ENCODE results near the gene C20orf144.
"Not testable (repeated sequence)": the region's sequence is repeated elsewhere in the genome, so short reads cannot be mapped to it uniquely, and the experiment has no call there.

C20orf144 gene

DNA sequence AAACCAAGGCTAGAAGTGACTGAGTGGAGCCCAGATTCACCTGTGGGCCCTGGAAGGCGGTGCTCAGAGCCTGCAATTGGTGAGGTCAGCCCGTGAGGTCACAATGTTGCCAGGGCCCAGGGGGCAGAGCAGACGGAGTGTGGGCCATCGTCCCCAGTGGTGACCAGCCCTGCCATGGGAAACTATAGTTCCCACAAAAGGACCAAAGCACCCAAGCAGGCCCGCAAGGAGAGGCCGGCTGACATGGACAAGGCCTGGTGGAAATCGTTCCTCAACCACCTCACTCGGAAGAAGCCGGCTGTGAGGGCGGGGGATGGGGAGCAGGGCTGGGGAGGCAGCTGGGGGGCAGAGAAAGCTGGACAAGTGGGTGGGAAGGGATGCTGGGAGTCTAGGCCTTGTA is at the start of gene C20orf144:
TSS of gene C20orf144 (plus strand) at position 156 of the 400 bp plus-strand sequence. CDS start at position 175, 19 bp downstream.
- peak within 1 kb of the TSS; percentile 68 to 73 for H3K9ac ChIP-seq (ENCODE audit: low read depth in 1 of 2, low read length in 2 of 2)
- H3K4me3 ChIP-seq (ENCODE audit: low read length in 2 of 2) = peak within 1 kb of the TSS; percentile 55 to 84
- H3K9me3 ChIP-seq (ENCODE audit: control insufficient read depth in 2 of 2, low read length in 2 of 2) = no peaks in the 10 kb centered on the region
- H3K27ac ChIP-seq (ENCODE audit: low read depth in 2 of 2, low read length in 2 of 2) = peak within 1 kb of the TSS; percentile 72 to 93
- no peaks in the 10 kb centered on the region for H3K27me3 ChIP-seq (ENCODE audit: control insufficient read depth in 2 of 2, insufficient read depth in 2 of 2, low read length in 2 of 2)
- peaks cover 7 to 12% of the 10 kb centered on the region in 2 donors for H3K36me3 ChIP-seq (ENCODE audit: control insufficient read depth in 2 of 2, insufficient read depth in 2 of 2, low read length in 2 of 2)
- peaks cover 25 to 27% of the 10 kb centered on the region in 2 donors for H3K4me1 ChIP-seq (ENCODE audit: control insufficient read depth in 2 of 2, insufficient read depth in 2 of 2, low read length in 2 of 2)

GRCh38 chr20:33621717-33622400 is 40.3 kb upstream of the C20orf144 start:
- no peak overlapping the region for H3K4me3 ChIP-seq (ENCODE audit: low read length in 2 of 2)
- H3K27me3 ChIP-seq (ENCODE audit: control insufficient read depth in 2 of 2, insufficient read depth in 2 of 2, low read length in 2 of 2) = no peaks in the 10 kb centered on the region
- H3K4me1 ChIP-seq (ENCODE audit: control insufficient read depth in 2 of 2, insufficient read depth in 2 of 2, low read length in 2 of 2) = no peaks in the 10 kb centered on the region
- H3K9me3 ChIP-seq (ENCODE audit: control insufficient read depth in 2 of 2, low read length in 2 of 2) = no peaks in the 10 kb centered on the region
- H3K27ac ChIP-seq (ENCODE audit: low read depth in 2 of 2, low read length in 2 of 2) = no peak overlapping the region
- peaks cover 32 to 43% of the 10 kb centered on the region in 2 donors for H3K36me3 ChIP-seq (ENCODE audit: control insufficient read depth in 2 of 2, insufficient read depth in 2 of 2, low read length in 2 of 2)
- no peak overlapping the region for H3K9ac ChIP-seq (ENCODE audit: low read depth in 1 of 2, low read length in 2 of 2)

DNA sequence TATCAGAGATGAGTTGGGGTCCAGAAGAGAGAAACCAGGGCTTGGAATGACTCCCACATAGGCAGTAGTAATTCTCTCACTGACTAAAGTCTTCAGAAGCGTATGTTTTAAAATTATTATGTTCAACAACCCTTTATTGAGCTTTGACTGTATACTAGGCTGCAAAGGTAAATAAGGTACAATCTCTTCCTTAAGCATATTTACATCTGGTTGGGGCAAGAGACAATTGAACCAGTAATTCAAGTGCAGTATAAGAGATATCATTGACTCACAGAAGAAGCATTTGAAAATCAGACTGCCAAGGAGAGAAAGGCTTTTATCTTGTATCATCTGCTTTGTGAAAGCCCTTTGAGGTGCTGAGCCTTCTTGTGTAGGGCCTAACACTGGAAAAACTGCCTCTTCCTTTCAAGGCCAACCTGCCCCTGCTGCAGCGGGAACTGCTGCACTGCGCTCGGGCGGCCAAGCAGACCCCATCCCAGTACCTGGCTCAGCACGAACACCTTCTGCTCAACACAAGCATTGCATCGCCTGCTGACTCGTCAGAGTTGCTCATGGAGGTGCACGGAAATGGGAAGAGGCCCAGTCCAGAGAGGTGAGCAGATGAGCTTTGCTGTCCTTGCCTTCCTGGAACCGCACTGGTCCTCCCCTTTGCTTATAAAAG is 39.3 kb upstream of the C20orf144 start:
- no peak overlapping the region for H3K4me3 ChIP-seq (ENCODE audit: low read length in 2 of 2)
- H3K36me3 ChIP-seq (ENCODE audit: control insufficient read depth in 2 of 2, insufficient read depth in 2 of 2, low read length in 2 of 2) = peaks cover 30 to 47% of the 10 kb centered on the region in 2 donors
- H3K4me1 ChIP-seq (ENCODE audit: control insufficient read depth in 2 of 2, insufficient read depth in 2 of 2, low read length in 2 of 2) = no peaks in the 10 kb centered on the region
- no peak overlapping the region for H3K9ac ChIP-seq (ENCODE audit: low read depth in 1 of 2, low read length in 2 of 2)
- H3K27me3 ChIP-seq (ENCODE audit: control insufficient read depth in 2 of 2, insufficient read depth in 2 of 2, low read length in 2 of 2) = no peaks in the 10 kb centered on the region
- no peaks in the 10 kb centered on the region for H3K9me3 ChIP-seq (ENCODE audit: control insufficient read depth in 2 of 2, low read length in 2 of 2)
- no peak overlapping the region for H3K27ac ChIP-seq (ENCODE audit: low read depth in 2 of 2, low read length in 2 of 2)

DNA sequence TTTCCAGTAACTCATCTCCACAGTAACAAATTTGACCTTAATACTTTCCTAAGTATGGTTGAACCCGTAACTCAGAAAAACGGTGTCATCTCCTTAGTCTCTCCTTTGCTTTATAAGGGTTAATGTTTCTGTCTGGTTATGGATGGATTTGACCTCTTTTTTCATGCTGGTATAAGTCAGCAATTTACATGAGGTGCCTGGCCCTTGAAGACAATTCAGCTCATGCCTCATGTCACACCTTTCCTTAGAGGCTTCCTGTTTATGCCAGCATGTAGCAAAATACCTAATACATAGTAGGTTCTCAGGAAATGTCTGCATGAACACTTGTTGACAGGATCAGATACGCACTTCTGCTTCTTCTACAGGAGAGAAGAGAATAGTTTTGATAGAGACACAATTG is 37.7 kb upstream of the C20orf144 start:
- H3K9me3 ChIP-seq (ENCODE audit: control insufficient read depth in 2 of 2, low read length in 2 of 2) = no peaks in the 10 kb centered on the region
- no peaks in the 10 kb centered on the region for H3K4me1 ChIP-seq (ENCODE audit: control insufficient read depth in 2 of 2, insufficient read depth in 2 of 2, low read length in 2 of 2)
- H3K27ac ChIP-seq (ENCODE audit: low read depth in 2 of 2, low read length in 2 of 2) = no peak overlapping the region
- no peak overlapping the region for H3K9ac ChIP-seq (ENCODE audit: low read depth in 1 of 2, low read length in 2 of 2)
- no peaks in the 10 kb centered on the region for H3K27me3 ChIP-seq (ENCODE audit: control insufficient read depth in 2 of 2, insufficient read depth in 2 of 2, low read length in 2 of 2)
- no peak overlapping the region for H3K4me3 ChIP-seq (ENCODE audit: low read length in 2 of 2)
- H3K36me3 ChIP-seq (ENCODE audit: control insufficient read depth in 2 of 2, insufficient read depth in 2 of 2, low read length in 2 of 2) = peaks cover 42 to 57% of the 10 kb centered on the region in 2 donors

DNA sequence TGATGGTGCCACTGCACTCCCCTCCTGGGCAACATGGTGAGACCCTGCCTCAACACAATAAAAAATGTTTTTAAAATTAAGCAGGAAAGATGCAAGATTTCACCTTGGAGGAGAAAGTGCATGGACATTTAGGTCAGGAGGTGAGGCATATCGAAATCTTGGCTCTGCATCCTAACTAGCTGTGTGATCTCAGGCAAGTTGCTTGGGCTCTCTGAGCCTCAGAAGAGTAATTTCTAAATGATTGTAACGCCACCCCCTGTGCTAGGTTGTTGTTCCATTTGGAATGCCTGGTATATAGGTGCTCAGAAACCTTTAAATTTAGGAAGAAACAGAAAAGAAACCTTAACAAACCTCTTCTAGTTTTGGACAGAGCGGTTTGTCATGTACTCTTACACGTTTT is 35.9 kb upstream of the C20orf144 start:
- Histone ChIP-seq H3K27me3 (ENCODE audit: control insufficient read depth in 2 of 2, insufficient read depth in 2 of 2, low read length in 2 of 2) (no peaks in the 10 kb centered on the region), H3K27ac (ENCODE audit: low read depth in 2 of 2, low read length in 2 of 2) (no peak overlapping the region), H3K9ac (ENCODE audit: low read depth in 1 of 2, low read length in 2 of 2) (no peak overlapping the region), H3K4me3 (ENCODE audit: low read length in 2 of 2) (no peak overlapping the region), H3K4me1 (ENCODE audit: control insufficient read depth in 2 of 2, insufficient read depth in 2 of 2, low read length in 2 of 2) (no peaks in the 10 kb centered on the region), H3K36me3 (ENCODE audit: control insufficient read depth in 2 of 2, insufficient read depth in 2 of 2, low read length in 2 of 2) (peaks cover 51 to 65% of the 10 kb centered on the region in 2 donors), H3K9me3 (ENCODE audit: control insufficient read depth in 2 of 2, low read length in 2 of 2) (no peaks in the 10 kb centered on the region)

DNA sequence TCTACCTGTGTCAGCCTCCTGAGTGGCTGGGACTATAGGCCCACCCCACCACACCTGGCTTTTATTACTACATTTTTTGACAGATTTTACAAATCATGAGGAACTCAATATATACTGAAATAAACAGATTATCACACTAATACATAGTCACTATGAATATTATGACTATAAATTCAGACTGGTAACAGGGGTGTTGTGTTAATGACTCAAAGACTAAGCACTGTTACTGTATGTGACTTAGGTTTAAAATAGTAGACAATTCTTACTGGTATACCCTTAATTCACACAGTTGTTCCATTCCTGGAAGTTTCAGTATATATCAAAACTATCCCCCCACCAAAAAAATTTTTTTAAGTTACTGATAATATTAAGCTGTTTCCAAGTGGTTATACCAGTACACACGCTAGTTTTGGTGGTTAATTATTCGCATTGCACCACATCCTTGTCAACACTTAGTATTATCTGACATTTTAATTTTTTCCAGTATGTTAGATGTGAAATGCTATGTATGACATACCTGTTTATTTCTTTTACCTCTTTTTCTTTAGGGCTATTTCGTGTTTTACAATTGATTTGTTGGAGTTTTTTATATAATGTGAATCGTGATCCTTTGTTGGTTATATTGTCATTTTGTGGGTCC is 34.4 kb upstream of the C20orf144 start:
- H3K4me1 ChIP-seq (ENCODE audit: control insufficient read depth in 2 of 2, insufficient read depth in 2 of 2, low read length in 2 of 2) = no peaks in the 10 kb centered on the region
- H3K27ac ChIP-seq (ENCODE audit: low read depth in 2 of 2, low read length in 2 of 2) = no peak overlapping the region
- peaks cover 57 to 67% of the 10 kb centered on the region in 2 donors for H3K36me3 ChIP-seq (ENCODE audit: control insufficient read depth in 2 of 2, insufficient read depth in 2 of 2, low read length in 2 of 2)
- H3K4me3 ChIP-seq (ENCODE audit: low read length in 2 of 2) = no peak overlapping the region
- no peaks in the 10 kb centered on the region for H3K9me3 ChIP-seq (ENCODE audit: control insufficient read depth in 2 of 2, low read length in 2 of 2)
- no peaks in the 10 kb centered on the region for H3K27me3 ChIP-seq (ENCODE audit: control insufficient read depth in 2 of 2, insufficient read depth in 2 of 2, low read length in 2 of 2)
- no peak overlapping the region for H3K9ac ChIP-seq (ENCODE audit: low read depth in 1 of 2, low read length in 2 of 2)

- no peak overlapping the region for H3K27ac ChIP-seq (ENCODE audit: low read depth in 2 of 2, low read length in 2 of 2)
- H3K27me3 ChIP-seq (ENCODE audit: control insufficient read depth in 2 of 2, insufficient read depth in 2 of 2, low read length in 2 of 2) = no peaks in the 10 kb centered on the region
- no peak overlapping the region for H3K9ac ChIP-seq (ENCODE audit: low read depth in 1 of 2, low read length in 2 of 2)
- H3K36me3 ChIP-seq (ENCODE audit: control insufficient read depth in 2 of 2, insufficient read depth in 2 of 2, low read length in 2 of 2) = peaks cover 47 to 64% of the 10 kb centered on the region in 2 donors
- no peaks in the 10 kb centered on the region for H3K9me3 ChIP-seq (ENCODE audit: control insufficient read depth in 2 of 2, low read length in 2 of 2)
- no peaks in the 10 kb centered on the region for H3K4me1 ChIP-seq (ENCODE audit: control insufficient read depth in 2 of 2, insufficient read depth in 2 of 2, low read length in 2 of 2)
- H3K4me3 ChIP-seq (ENCODE audit: low read length in 2 of 2) = no peak overlapping the region
Observed at GRCh38 chr20:33629533-33629932, 32.6 kb upstream of the C20orf144 start.

GRCh38 chr20:33629979-33630378 is 32.1 kb upstream of the C20orf144 start:
- no peaks in the 10 kb centered on the region for H3K4me1 ChIP-seq (ENCODE audit: control insufficient read depth in 2 of 2, insufficient read depth in 2 of 2, low read length in 2 of 2)
- H3K9ac ChIP-seq (ENCODE audit: low read depth in 1 of 2, low read length in 2 of 2) = no peak overlapping the region
- no peaks in the 10 kb centered on the region for H3K27me3 ChIP-seq (ENCODE audit: control insufficient read depth in 2 of 2, insufficient read depth in 2 of 2, low read length in 2 of 2)
- no peak overlapping the region for H3K4me3 ChIP-seq (ENCODE audit: low read length in 2 of 2)
- no peak overlapping the region for H3K27ac ChIP-seq (ENCODE audit: low read depth in 2 of 2, low read length in 2 of 2)
- no peaks in the 10 kb centered on the region for H3K9me3 ChIP-seq (ENCODE audit: control insufficient read depth in 2 of 2, low read length in 2 of 2)
- H3K36me3 ChIP-seq (ENCODE audit: control insufficient read depth in 2 of 2, insufficient read depth in 2 of 2, low read length in 2 of 2) = peaks cover 43 to 59% of the 10 kb centered on the region in 2 donors

- no peak overlapping the region for H3K27ac ChIP-seq (ENCODE audit: low read depth in 2 of 2, low read length in 2 of 2)
- H3K9me3 ChIP-seq (ENCODE audit: control insufficient read depth in 2 of 2, low read length in 2 of 2) = no peaks in the 10 kb centered on the region
- H3K4me1 ChIP-seq (ENCODE audit: control insufficient read depth in 2 of 2, insufficient read depth in 2 of 2, low read length in 2 of 2) = no peaks in the 10 kb centered on the region
- H3K9ac ChIP-seq (ENCODE audit: low read depth in 1 of 2, low read length in 2 of 2) = no peak overlapping the region
- H3K36me3 ChIP-seq (ENCODE audit: control insufficient read depth in 2 of 2, insufficient read depth in 2 of 2, low read length in 2 of 2) = peaks cover 47 to 63% of the 10 kb centered on the region in 2 donors
- H3K27me3 ChIP-seq (ENCODE audit: control insufficient read depth in 2 of 2, insufficient read depth in 2 of 2, low read length in 2 of 2) = no peaks in the 10 kb centered on the region
- no peak overlapping the region for H3K4me3 ChIP-seq (ENCODE audit: low read length in 2 of 2)
Observed at GRCh38 chr20:33630507-33630906, 31.6 kb upstream of the C20orf144 start.

DNA sequence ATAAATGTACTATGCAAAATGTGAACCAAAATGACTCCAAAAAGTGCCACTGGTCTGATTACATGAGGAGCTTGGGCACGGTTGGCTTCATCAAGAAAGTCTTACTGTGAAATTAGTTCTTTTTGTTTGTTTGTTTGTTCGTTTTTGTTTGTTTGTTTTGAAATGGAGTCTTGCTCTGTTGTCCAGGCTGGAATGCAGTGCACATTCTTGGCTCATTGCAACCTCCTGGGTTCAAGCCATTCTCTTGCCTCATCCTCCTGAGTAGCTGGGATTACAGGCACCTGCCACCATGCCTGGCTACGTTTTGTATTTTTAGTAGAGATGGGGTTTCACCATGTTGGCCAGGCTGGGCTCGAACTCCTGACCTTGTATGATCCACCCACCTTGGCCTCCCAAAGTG is 30.2 kb upstream of the C20orf144 start:
- not testable (repeated sequence) for H3K27me3 ChIP-seq (ENCODE audit: control insufficient read depth in 2 of 2, insufficient read depth in 2 of 2, low read length in 2 of 2); H3K9ac ChIP-seq (ENCODE audit: low read depth in 1 of 2, low read length in 2 of 2); H3K27ac ChIP-seq (ENCODE audit: low read depth in 2 of 2, low read length in 2 of 2); H3K4me1 ChIP-seq (ENCODE audit: control insufficient read depth in 2 of 2, insufficient read depth in 2 of 2, low read length in 2 of 2); H3K4me3 ChIP-seq (ENCODE audit: low read length in 2 of 2); H3K9me3 ChIP-seq (ENCODE audit: control insufficient read depth in 2 of 2, low read length in 2 of 2)
- H3K36me3 ChIP-seq (ENCODE audit: control insufficient read depth in 2 of 2, insufficient read depth in 2 of 2, low read length in 2 of 2) = peaks cover 50 to 61% of the 10 kb centered on the region in 2 donors
